ENCODE results near the gene TLCD2. TPM values are rescaled to one million over a fixed set of nuclear protein-coding genes. Genes with fewer than 3 reads are reported as not detected.
"Not testable (repeated sequence)": the region's sequence is repeated elsewhere in the genome, so short reads cannot be mapped to it uniquely, and the experiment has no call there.

The TLCD2 gene
- total and polyA plus RNA-seq, 7 experiments from 2014 or later: 0.05 to 0.49 (median 0.08) TPM; not detected in 3

- intact Hi-C loops (cut with micrococcal nuclease): no loop called here
- Histone ChIP-seq H3K9me3 (ENCODE audit: control insufficient read depth in 2 of 3, low read length in 3 of 3) (no peaks in the 10 kb centered on the region), H3K4me3 (ENCODE audit: low read length) (no peak overlapping the region), H3K27ac (ENCODE audit: low read depth, low read length) (no peak overlapping the region), H3K4me1 (ENCODE audit: control insufficient read depth in 2 of 2, insufficient read depth in 2 of 2, low read length in 2 of 2) (peaks cover 0 to 6% of the 10 kb centered on the region in 2 donors), H3K36me3 (ENCODE audit: control insufficient read depth in 2 of 3, insufficient read depth in 3 of 3, low read length in 3 of 3) (peaks cover 51 to 86% (median 52%) of the 10 kb centered on the region in 3 experiments), H3K27me3 (ENCODE audit: control insufficient read depth in 2 of 2, insufficient read depth in 2 of 2, low read length in 2 of 2) (no peaks in the 10 kb centered on the region)
- Mint-ChIP-seq H3K27me3 (no peaks in the 10 kb centered on the region), H3K4me1 (peaks cover 0 to 14% (median 4%) of the 10 kb centered on the region in 7 donors), H3K4me3 (no peak overlapping the region), H3K9me3 (no peaks in the 10 kb centered on the region), H3K36me3 (peaks cover 16 to 52% (median 39%) of the 10 kb centered on the region in 5 donors), H3K27ac (peak overlapping the region in 4 of 9 donors; percentile 6 to 62 (median 53))
- ChIA-PET CTCF (no interaction called here), POLR2A (no interaction called here)
- DNase-seq (no peak), ATAC-seq (no peak)
These were observed 56.4 kb downstream of the TLCD2 start for GRCh38 chr17:1653735-1654134.

GRCh38 chr17:1652794-1653193 lies 57.4 kb downstream of the TLCD2 start:
- intact Hi-C loops (cut with micrococcal nuclease); H3K9me3 ChIP-seq (ENCODE audit: control insufficient read depth in 2 of 3, low read length in 3 of 3); H3K4me3 ChIP-seq (ENCODE audit: low read length); H3K27me3 Mint-ChIP-seq; H3K27me3 ChIP-seq (ENCODE audit: control insufficient read depth in 2 of 2, insufficient read depth in 2 of 2, low read length in 2 of 2); H3K9me3 Mint-ChIP-seq; H3K4me3 Mint-ChIP-seq; ATAC-seq; DNase-seq; H3K27ac ChIP-seq (ENCODE audit: low read depth, low read length): not testable (repeated sequence)
- ChIA-PET CTCF (interaction anchor here (0.6 to 0.7 kb wide), 3 partner anchors 31 to 430 kb away, joined by 4 to 9 read pairs (median 4); no protein-coding TSS in a partner anchor), POLR2A (interaction anchor here (0.7 to 1.5 kb wide), 3 partner anchors 21 to 31 kb away, joined by 3 to 4 read pairs (median 4); partner anchors contain the start of gene PRPF8)
- Mint-ChIP-seq H3K4me1 (peaks cover 0 to 14% (median 4%) of the 10 kb centered on the region in 7 donors), H3K27ac (peak overlapping the region in 3 of 9 donors; percentile 59 to 83 (median 63)), H3K36me3 (peaks cover 16 to 42% (median 30%) of the 10 kb centered on the region in 5 donors)
- peaks cover 43 to 77% (median 44%) of the 10 kb centered on the region in 3 experiments for H3K36me3 ChIP-seq (ENCODE audit: control insufficient read depth in 2 of 3, insufficient read depth in 3 of 3, low read length in 3 of 3)
- H3K4me1 ChIP-seq (ENCODE audit: control insufficient read depth in 2 of 2, insufficient read depth in 2 of 2, low read length in 2 of 2): peaks cover 6 to 11% of the 10 kb centered on the region in 2 donors

Other genes starting within 250 kb of the TLCD2 start
- gene MYO1C, start 217.7 kb downstream of the TLCD2 start, total RNA-seq: 10 to 100 TPM; 10.3 to 37.0 (median 23.6) TPM
- gene MYO1C, start 217.7 kb downstream of the TLCD2 start, polyA plus RNA-seq: 1 to 10 TPM; 4.4 to 4.7 TPM
- 100 to 1,000 TPM in 2 of 5 experiments, 10 to 100 TPM in 3; 50.5 to 184 (median 84.2) TPM for gene INPP5K, start 193.8 kb downstream of the TLCD2 start, total RNA-seq
- 10 to 100 TPM; 72.9 to 84.3 TPM for gene INPP5K, start 193.8 kb downstream of the TLCD2 start, polyA plus RNA-seq
- 10 to 100 TPM; 31.5 to 87.9 (median 39.1) TPM for gene PITPNA, start 147.6 kb downstream of the TLCD2 start, total RNA-seq
- 10 to 100 TPM; 16.6 to 25.3 TPM for gene PITPNA, start 147.6 kb downstream of the TLCD2 start, polyA plus RNA-seq
- 100 to 1,000 TPM in 1 of 5 experiments, 10 to 100 TPM in 1, 1 to 10 TPM in 2, under 1 TPM in 1; 0.44 to 112 (median 9.2) TPM for gene SLC43A2, start 81.5 kb downstream of the TLCD2 start, total RNA-seq
- gene SLC43A2, start 81.5 kb downstream of the TLCD2 start, polyA plus RNA-seq: 1 to 10 TPM; 3.5 to 3.7 TPM
- 1 to 10 TPM; 1.2 to 9.0 (median 2.3) TPM for gene SCARF1, start 64.6 kb downstream of the TLCD2 start, total RNA-seq
- under 1 TPM in 1 of 2 donors, not detected in 1; 0.06 TPM for gene SCARF1, start 64.6 kb downstream of the TLCD2 start, polyA plus RNA-seq
- gene RILP, start 60.5 kb downstream of the TLCD2 start, total RNA-seq: 1 to 10 TPM; 2.1 to 8.7 (median 3.0) TPM
- 1 to 10 TPM; 2.4 to 3.4 TPM for gene RILP, start 60.5 kb downstream of the TLCD2 start, polyA plus RNA-seq
- 100 to 1,000 TPM; 388 to 554 (median 460) TPM for gene PRPF8, start 25.5 kb downstream of the TLCD2 start, total RNA-seq
- gene PRPF8, start 25.5 kb downstream of the TLCD2 start, polyA plus RNA-seq: 100 to 1,000 TPM; 167 to 272 TPM
- gene WDR81, start 14.3 kb upstream of the TLCD2 start, total RNA-seq: 10 to 100 TPM; 30.7 to 55.1 (median 38.3) TPM
- 10 to 100 TPM in 1 of 2 donors, 1 to 10 TPM in 1; 9.8 to 25.5 TPM for gene WDR81, start 14.3 kb upstream of the TLCD2 start, polyA plus RNA-seq
- 1 to 10 TPM in 1 of 5 experiments, under 1 TPM in 4; 0.27 to 1.4 (median 0.65) TPM for gene SERPINF2, start 32.5 kb upstream of the TLCD2 start, total RNA-seq
- not detected for gene SERPINF2, start 32.5 kb upstream of the TLCD2 start, polyA plus RNA-seq
- 10 to 100 TPM in 1 of 5 experiments, 1 to 10 TPM in 3, not detected in 1; 1.5 to 12.1 (median 4.9) TPM for gene SERPINF1, start 51.7 kb upstream of the TLCD2 start, total RNA-seq
- gene SERPINF1, start 51.7 kb upstream of the TLCD2 start, polyA plus RNA-seq: 1 to 10 TPM; 4.6 to 8.9 TPM
- 10 to 100 TPM; 19.8 to 38.4 (median 32.5) TPM for gene SMYD4, start 119.5 kb upstream of the TLCD2 start, total RNA-seq
- 10 to 100 TPM in 1 of 2 donors, 1 to 10 TPM in 1; 9.7 to 18.0 TPM for gene SMYD4, start 119.5 kb upstream of the TLCD2 start, polyA plus RNA-seq
- 100 to 1,000 TPM in 3 of 5 experiments, 10 to 100 TPM in 2; 57.8 to 264 (median 110) TPM for gene RPA1, start 119.6 kb upstream of the TLCD2 start, total RNA-seq
- 10 to 100 TPM; 80.0 to 85.2 TPM for gene RPA1, start 119.6 kb upstream of the TLCD2 start, polyA plus RNA-seq